Activated T-cell treated with anti-CD3 and anti-CD28 coated beads, Interleukin-2, amount 50 U/mL, for 72 hours (primary cell): ENCODE data around the gene AKAP6. TPM values are rescaled to one million over a fixed set of nuclear protein-coding genes. Genes with fewer than 3 reads are reported as not detected.

Experiments
- total RNA-seq, 2 donors: library from RNA; stranded (reverse); gene quantifications; one replicate each; pipeline ENCODE4 v1.2.3, GENCODE V29; 2022

AKAP6 gene
- total RNA-seq, 2 donors from 2014 or later: 3.6 to 3.9 TPM

Other genes starting within 250 kb of the AKAP6 start
- not detected for gene RNU6-7, start 127.3 kb upstream of the AKAP6 start, total RNA-seq
- gene RNU6-8, start 126.0 kb upstream of the AKAP6 start, total RNA-seq: not detected